NCI-H345 treated with DMSO at 0.1 percent for 48 hours (cell line): ENCODE data around the gene RBCK1.

Source experiments
- DNase-seq: peaks from one replicate; lab custom pipeline; 2025; ENCODE audit not compliant: unreplicated experiment; lab: John Stamatoyannopoulos, UW

The RBCK1 gene

GRCh38 chr20:416950-417800, 9.1 kb downstream of the RBCK1 start:
- no peak for DNase-seq

GRCh38 chr20:417801-418342, 9.8 kb downstream of the RBCK1 start:
- no peak for DNase-seq

GRCh38 chr20:418858-419365, 10.8 kb downstream of the RBCK1 start:
- no peak for DNase-seq

GRCh38 chr20:419556-420165, 11.6 kb downstream of the RBCK1 start:
- no peak for DNase-seq

- no peak for DNase-seq
Measured at GRCh38 chr20:420166-420620, 12.1 kb downstream of the RBCK1 start.

GRCh38 chr20:420721-421574, 12.8 kb downstream of the RBCK1 start:
- DNase-seq, result no peak

GRCh38 chr20:421685-422250, 13.7 kb downstream of the RBCK1 start:
- no peak for DNase-seq

- DNase-seq, result no peak
Measured at GRCh38 chr20:426566-426965, 18.5 kb downstream of the RBCK1 start.

- DNase-seq, result no peak
Measured at GRCh38 chr20:427401-427800, 19.3 kb downstream of the RBCK1 start.

GRCh38 chr20:427849-428657, 20.0 kb downstream of the RBCK1 start:
- no peak for DNase-seq

GRCh38 chr20:428658-429200, 20.6 kb downstream of the RBCK1 start:
- DNase-seq, result no peak

GRCh38 chr20:430091-430999, 22.2 kb downstream of the RBCK1 start:
- no peak for DNase-seq

- DNase-seq, result peak; percentile 46
Measured at GRCh38 chr20:431012-431904, 23.2 kb downstream of the RBCK1 start.

GRCh38 chr20:432208-432607, 24.1 kb downstream of the RBCK1 start:
- no peak for DNase-seq

GRCh38 chr20:432677-433299, 24.7 kb downstream of the RBCK1 start:
- no peak for DNase-seq

GRCh38 chr20:433300-433975, 25.3 kb downstream of the RBCK1 start:
- no peak for DNase-seq

GRCh38 chr20:434221-434620, 26.1 kb downstream of the RBCK1 start:
- DNase-seq, result no peak
